Neural progenitor cell (in vitro differentiated cells): ENCODE measurements around the gene RNF166. TPM values are rescaled to one million over a fixed set of nuclear protein-coding genes. Genes with fewer than 3 reads are reported as not detected.
A peak's percentile ranks its signal among the peaks of the same experiment; 100 is the strongest.

Experiments used
- DNase-seq: peaks from one replicate; pipeline ENCODE4 v3.0.0-alpha.2; 2016; ENCODE audit warnings: low spot score
- H2AFZ ChIP-seq: fragments of 200-600 bp; sonication (generic); replicated peaks from 2 replicates; pipeline ENCODE4 v1.6.1; 2016; ENCODE audit warnings: antibody characterized with exemption
- H3F3A ChIP-seq: fragments of 200-600 bp; sonication (generic); 2 replicates; pipeline ENCODE4 v1.6.1; 2016; ENCODE audit warnings: antibody characterized with exemption, low read depth
- H3K27ac ChIP-seq: fragments of 200-600 bp; sonication (generic); 2 replicates; pipeline ENCODE4 v1.5.1; 2016; ENCODE audit warnings: mild to moderate bottlenecking
- H3K27me3 ChIP-seq: fragments of 200-600 bp; sonication (generic); 2 replicates; pipeline ENCODE4 v1.6.1; 2016; ENCODE audit warnings: mild to moderate bottlenecking, moderate library complexity
- H3K36me3 ChIP-seq: fragments of 200-600 bp; sonication (generic); 2 replicates; pipeline ENCODE4 v1.5.1; 2016
- H3K4me1 ChIP-seq: fragments of 200-600 bp; sonication (generic); 2 replicates; pipeline ENCODE4 v1.6.1; 2016; ENCODE audit warnings: mixed run types
- H3K4me2 ChIP-seq: fragments of 200-600 bp; sonication (generic); 2 replicates; pipeline ENCODE4 v1.6.1; 2016
- H3K4me3 ChIP-seq: fragments of 200-600 bp; sonication (generic); 2 replicates; pipeline ENCODE4 v1.5.1; 2016
- H3K79me2 ChIP-seq: fragments of 200-600 bp; sonication (generic); 2 replicates; pipeline ENCODE4 v1.6.1; 2016; ENCODE audit warnings: low read depth
- H3K9ac ChIP-seq: fragments of 200-600 bp; sonication (generic); 2 replicates; pipeline ENCODE4 v1.6.1; 2016
- H3K9me3 ChIP-seq: fragments of 200-600 bp; sonication (generic); 2 replicates; pipeline ENCODE4 v1.5.1; 2016; ENCODE audit warnings: low read depth
- H4K20me1 ChIP-seq: fragments of 200-600 bp; sonication (generic); 2 replicates; pipeline ENCODE4 v1.6.1; 2016; ENCODE audit warnings: low read depth
- H3K27ac Mint-ChIP-seq: 3 replicates; pipeline ENCODE4 v1.8.0; 2021; ENCODE audit warnings: mixed read lengths
- H3K27me3 Mint-ChIP-seq: 2 replicates; pipeline ENCODE4 v1.8.0; 2022; ENCODE audit warnings: low read depth, mild to moderate bottlenecking, inconsistent platforms, moderate library complexity, mixed read lengths; ENCODE audit not compliant: insufficient read depth
- H3K36me3 Mint-ChIP-seq: 3 replicates; pipeline ENCODE4 v1.8.0; 2021; ENCODE audit warnings: mixed read lengths
- H3K4me1 Mint-ChIP-seq: 3 replicates; pipeline ENCODE4 v1.8.0; 2021; ENCODE audit warnings: mixed read lengths
- H3K4me3 Mint-ChIP-seq: 3 replicates; pipeline ENCODE4 v1.8.0; 2021; ENCODE audit warnings: mild to moderate bottlenecking, moderate library complexity, mixed read lengths
- H3K9me3 Mint-ChIP-seq: 3 replicates; pipeline ENCODE4 v1.8.0; 2020; ENCODE audit warnings: mixed read lengths
- EZH2 ChIP-seq: fragments of 200-600 bp; sonication (generic); IDR thresholded peaks from 2 replicates; pipeline ENCODE4 v1.6.1; 2017; ENCODE audit warnings: antibody characterized with exemption, mild to moderate bottlenecking, moderate library complexity
- EZH2phosphoT487 ChIP-seq: fragments of 200-600 bp; sonication (generic); IDR thresholded peaks from 2 replicates; pipeline ENCODE4 v1.6.1; 2017; ENCODE audit warnings: antibody characterized with exemption
- total RNA-seq: library from RNA; depleted of rRNA; stranded (reverse); fragments of >200 nt; gene quantifications from 2 replicates; pipeline ENCODE4 v1.2.3, GENCODE V29; 2015; ENCODE audit warnings: low replicate concordance
- TF ChIP-seq, protein P1 (sequence below): fragments of 200-600 bp; sonication (generic); IDR thresholded peaks from 2 replicates; pipeline ENCODE4 v1.5.1; 2017; ENCODE audit warnings: antibody characterized with exemption, mild to moderate bottlenecking

The RNF166 gene
- total RNA-seq, 1 donor from 2014 or later: 11.1 TPM

DNA sequence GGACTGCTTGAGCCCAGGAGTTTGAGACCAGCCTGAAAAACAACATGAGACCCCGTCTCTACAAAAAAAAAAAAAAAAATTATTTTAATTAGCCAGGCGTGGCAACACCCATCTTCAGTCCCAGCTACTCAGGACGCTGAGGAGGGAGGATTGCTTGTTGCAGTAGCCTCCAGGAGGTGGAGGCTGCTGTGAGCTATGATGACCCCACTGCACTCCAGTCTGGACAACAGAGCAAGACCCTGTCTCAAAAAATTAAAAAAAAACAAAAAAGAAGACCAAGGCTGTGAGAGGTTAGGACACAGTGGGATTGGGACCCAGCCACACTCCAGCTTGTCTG lies 18.6 kb downstream of the RNF166 start:
- H3K9me3 ChIP-seq: no peaks in the 10 kb centered on the region
- H3K9ac ChIP-seq: no peak overlapping the region
- TF ChIP-seq, protein P1, sequence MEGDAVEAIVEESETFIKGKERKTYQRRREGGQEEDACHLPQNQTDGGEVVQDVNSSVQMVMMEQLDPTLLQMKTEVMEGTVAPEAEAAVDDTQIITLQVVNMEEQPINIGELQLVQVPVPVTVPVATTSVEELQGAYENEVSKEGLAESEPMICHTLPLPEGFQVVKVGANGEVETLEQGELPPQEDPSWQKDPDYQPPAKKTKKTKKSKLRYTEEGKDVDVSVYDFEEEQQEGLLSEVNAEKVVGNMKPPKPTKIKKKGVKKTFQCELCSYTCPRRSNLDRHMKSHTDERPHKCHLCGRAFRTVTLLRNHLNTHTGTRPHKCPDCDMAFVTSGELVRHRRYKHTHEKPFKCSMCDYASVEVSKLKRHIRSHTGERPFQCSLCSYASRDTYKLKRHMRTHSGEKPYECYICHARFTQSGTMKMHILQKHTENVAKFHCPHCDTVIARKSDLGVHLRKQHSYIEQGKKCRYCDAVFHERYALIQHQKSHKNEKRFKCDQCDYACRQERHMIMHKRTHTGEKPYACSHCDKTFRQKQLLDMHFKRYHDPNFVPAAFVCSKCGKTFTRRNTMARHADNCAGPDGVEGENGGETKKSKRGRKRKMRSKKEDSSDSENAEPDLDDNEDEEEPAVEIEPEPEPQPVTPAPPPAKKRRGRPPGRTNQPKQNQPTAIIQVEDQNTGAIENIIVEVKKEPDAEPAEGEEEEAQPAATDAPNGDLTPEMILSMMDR: no peak
- no peak for TF ChIP-seq EZH2
- no peak for TF ChIP-seq EZH2phosphoT487
- no peak overlapping the region for H3K4me3 ChIP-seq
- no peaks in the 10 kb centered on the region for H3K36me3 ChIP-seq
- no peak overlapping the region for H3K4me2 ChIP-seq
- H3K27ac ChIP-seq: no peak overlapping the region
- Mint-ChIP-seq H3K9me3 (no peaks in the 10 kb centered on the region), H3K4me3 (no peak overlapping the region), H3K4me1 (peaks cover 5% of the 10 kb centered on the region), H3K36me3 (no peaks in the 10 kb centered on the region), H3K27ac (no peak overlapping the region), H3K27me3 (peaks cover 39% of the 10 kb centered on the region)
- peaks cover 16% of the 10 kb centered on the region for H3K4me1 ChIP-seq
- DNase-seq: no peak
- no peaks in the 10 kb centered on the region for H3K79me2 ChIP-seq
- peaks cover 58% of the 10 kb centered on the region for H3K27me3 ChIP-seq
- H3F3A ChIP-seq: peaks cover 16% of the 10 kb centered on the region
- no peak overlapping the region for H2AFZ ChIP-seq
- H4K20me1 ChIP-seq: peaks cover 7% of the 10 kb centered on the region

DNA sequence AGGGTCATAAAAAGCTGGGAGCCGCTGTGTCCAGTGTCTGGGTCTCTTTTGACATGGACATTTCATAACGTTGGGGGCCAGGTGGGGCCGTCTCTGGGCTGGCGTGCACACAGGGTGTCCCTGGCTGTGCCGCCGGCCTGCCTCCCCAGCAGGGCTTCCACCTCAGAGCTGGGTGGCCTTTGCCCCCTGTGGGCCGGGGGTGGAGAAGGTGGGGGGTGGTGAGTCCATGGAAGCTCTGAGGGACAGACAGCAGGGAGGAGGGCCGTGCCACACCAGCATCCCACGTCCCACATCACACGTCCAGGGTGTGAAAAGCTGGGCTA lies 19.0 kb downstream of the RNF166 start:
- H3K27me3 Mint-ChIP-seq: peaks cover 43% of the 10 kb centered on the region
- H3K4me1 ChIP-seq: peaks cover 16% of the 10 kb centered on the region
- H4K20me1 ChIP-seq: peaks cover 7% of the 10 kb centered on the region
- no peaks in the 10 kb centered on the region for H3K36me3 ChIP-seq
- H3K9me3 ChIP-seq: no peaks in the 10 kb centered on the region
- peaks cover 18% of the 10 kb centered on the region for H3F3A ChIP-seq
- peak overlapping the region; percentile 41 for H3K4me3 Mint-ChIP-seq
- peaks cover 58% of the 10 kb centered on the region for H3K27me3 ChIP-seq
- no peaks in the 10 kb centered on the region for H3K36me3 Mint-ChIP-seq
- H3K4me2 ChIP-seq: peak overlapping the region; percentile 85
- H3K9ac ChIP-seq: no peak overlapping the region
- H3K9me3 Mint-ChIP-seq: no peaks in the 10 kb centered on the region
- TF ChIP-seq EZH2 (no peak), EZH2phosphoT487 (no peak)
- TF ChIP-seq, protein P1: no peak
- H3K4me1 Mint-ChIP-seq: peaks cover 7% of the 10 kb centered on the region
- no peaks in the 10 kb centered on the region for H3K79me2 ChIP-seq
- no peak overlapping the region for H3K4me3 ChIP-seq
- H3K27ac Mint-ChIP-seq: no peak overlapping the region
- DNase-seq: no peak
- no peak overlapping the region for H3K27ac ChIP-seq
- H2AFZ ChIP-seq: no peak overlapping the region

DNA sequence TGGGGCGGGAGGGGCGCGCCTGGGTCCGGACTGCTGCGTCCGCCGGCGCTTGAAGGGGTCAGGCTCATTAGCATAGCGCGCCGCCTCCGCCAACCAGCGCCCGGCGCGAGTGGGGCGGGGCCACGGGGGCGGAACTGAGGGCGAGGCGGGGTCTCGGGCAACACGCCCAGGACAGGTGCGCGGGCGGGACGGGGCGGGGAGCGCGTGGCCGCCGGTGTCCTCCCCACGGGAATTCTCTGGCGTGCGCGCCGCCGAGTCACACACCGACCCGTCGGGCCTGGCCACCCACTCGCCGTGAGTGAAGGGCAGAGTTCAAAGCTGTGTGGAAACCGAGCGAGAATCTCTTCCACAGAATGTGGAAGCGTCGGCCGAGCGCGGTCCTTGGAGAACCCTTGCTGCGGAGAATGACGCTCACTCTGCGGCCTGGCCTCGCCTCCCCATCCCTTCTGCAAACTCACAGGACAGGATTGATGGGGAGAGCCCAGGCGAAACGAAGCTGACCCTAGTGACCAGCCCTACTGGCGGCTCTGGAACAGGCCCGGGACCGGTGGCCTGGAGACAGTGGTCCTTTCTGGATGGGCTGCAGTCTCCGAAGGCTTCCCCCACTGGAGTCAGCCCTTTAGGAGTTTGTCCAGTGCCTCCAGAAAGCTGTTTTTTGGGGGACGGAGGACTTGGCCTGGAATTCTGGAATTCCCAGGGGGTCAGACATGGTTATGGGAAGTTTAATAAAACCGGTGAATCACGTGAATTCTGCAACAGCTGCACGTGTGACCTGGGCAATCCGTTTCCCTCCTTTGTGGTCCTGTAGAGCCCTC lies 19.6 kb downstream of the RNF166 start, which contains the start of gene SNAI3:
Gene SNAI3, minus strand, starts transcription at position 69 of the 815 bp plus-strand sequence. CDS start 101 bp downstream, outside the sequence.
- peak within 1 kb of the TSS; percentile 85 for H3K4me2 ChIP-seq
- Mint-ChIP-seq H3K27me3 (peaks cover 42% of the 10 kb centered on the region), H3K36me3 (no peaks in the 10 kb centered on the region), H3K4me1 (peaks cover 7% of the 10 kb centered on the region), H3K27ac (no peak within 1 kb of the TSS), H3K4me3 (peak within 1 kb of the TSS; percentile 71), H3K9me3 (no peaks in the 10 kb centered on the region)
- H3K36me3 ChIP-seq: no peaks in the 10 kb centered on the region
- TF ChIP-seq EZH2 (no peak), EZH2phosphoT487 (no peak)
- TF ChIP-seq, protein P1: no peak
- peaks cover 16% of the 10 kb centered on the region for H3K4me1 ChIP-seq
- peaks cover 58% of the 10 kb centered on the region for H3K27me3 ChIP-seq
- no peak within 1 kb of the TSS for H3K9ac ChIP-seq
- H2AFZ ChIP-seq: peak within 1 kb of the TSS; percentile 78
- no peak within 1 kb of the TSS for H3K27ac ChIP-seq
- peak; percentile 95 for DNase-seq
- H3K79me2 ChIP-seq: no peaks in the 10 kb centered on the region
- H3K4me3 ChIP-seq: peak within 1 kb of the TSS; percentile 66
- H3F3A ChIP-seq: peaks cover 24% of the 10 kb centered on the region
- no peaks in the 10 kb centered on the region for H3K9me3 ChIP-seq
- peaks cover 7% of the 10 kb centered on the region for H4K20me1 ChIP-seq
